Activated T-helper 1 cell treated with anti-CD3 and anti-CD28 coated beads, Interleukin-2, amount 50 U/mL, for 16 hours (primary cell): ENCODE data around the gene OSBPL6.

Source experiments
- DNase-seq, 2 donors: peaks; one replicate each; pipeline ENCODE4 v3.0.0-alpha.2; 2020; ENCODE audit warnings: low read depth in 1 of 2, low spot score in 1 of 2

OSBPL6 gene

DNA sequence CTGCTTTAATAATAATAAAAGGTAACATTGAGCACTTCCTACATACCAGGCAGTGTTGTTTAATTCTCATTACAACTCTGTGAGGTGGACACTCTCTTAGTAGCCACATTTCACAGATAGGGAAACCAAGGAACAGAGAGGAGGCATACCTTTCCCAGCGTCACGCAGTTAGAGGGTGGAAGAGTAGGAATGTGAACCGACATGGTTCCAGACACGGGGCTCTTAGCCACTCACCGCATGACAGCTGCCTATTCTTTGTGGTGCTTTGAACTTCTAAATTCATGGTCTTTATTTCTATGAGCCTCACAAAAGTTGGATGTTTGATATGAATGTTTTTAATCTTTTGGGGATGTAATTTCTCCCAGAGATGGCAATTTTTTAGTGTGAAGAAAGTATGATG is 76.0 kb downstream of the OSBPL6 start:
- DNase-seq = no peak

DNA sequence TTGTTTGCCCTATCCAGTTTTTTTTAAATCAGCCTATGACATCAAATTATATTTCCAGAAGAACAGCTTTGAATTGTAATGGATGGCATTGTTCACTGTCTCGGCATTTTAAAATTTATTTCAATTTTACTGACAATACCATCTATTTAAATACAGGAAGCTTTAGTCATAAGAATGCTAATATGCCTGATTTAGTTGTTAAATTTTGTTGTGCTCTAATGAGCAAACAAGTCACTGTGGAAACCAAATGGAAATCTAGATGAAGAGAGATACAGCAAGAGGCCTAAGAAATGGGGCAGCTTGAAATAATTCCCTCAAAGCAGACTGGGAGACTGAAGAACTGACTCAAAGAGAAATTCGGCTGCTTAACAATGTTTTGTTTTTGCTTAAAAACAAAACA is 76.8 kb downstream of the OSBPL6 start:
- DNase-seq = no peak

DNA sequence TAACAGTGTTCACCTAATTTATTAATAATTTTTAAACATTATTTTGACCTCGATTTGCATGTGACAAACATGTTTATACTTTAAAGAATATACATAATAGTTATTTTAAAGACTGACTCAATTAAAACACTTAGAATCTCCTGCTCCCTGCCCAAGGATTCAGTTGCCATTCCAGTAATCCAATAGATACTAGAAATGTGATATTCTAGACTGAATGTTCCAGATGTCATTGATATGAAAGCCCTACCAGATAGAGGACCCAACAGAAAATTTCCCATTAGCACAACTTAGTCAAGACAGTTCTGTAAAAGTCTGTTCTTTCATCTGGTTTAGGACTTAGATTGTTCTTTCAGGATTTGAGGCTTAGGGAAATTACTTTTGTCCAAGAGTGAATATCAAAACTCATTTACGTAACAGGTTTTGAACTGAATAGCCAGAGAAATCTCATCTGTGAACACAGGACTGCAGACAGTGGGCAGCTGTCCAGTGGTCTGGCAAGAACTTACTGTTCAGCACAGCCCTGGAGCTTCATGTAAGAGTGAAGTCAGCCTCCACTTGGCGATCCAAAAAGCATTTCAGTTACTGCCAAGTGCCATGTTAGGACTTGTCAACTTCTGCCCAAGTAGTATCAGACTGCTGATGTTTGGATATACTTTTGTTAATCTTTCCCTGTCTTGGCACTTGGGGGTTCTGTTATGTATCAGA is 77.5 kb downstream of the OSBPL6 start:
- no peak for DNase-seq

DNA sequence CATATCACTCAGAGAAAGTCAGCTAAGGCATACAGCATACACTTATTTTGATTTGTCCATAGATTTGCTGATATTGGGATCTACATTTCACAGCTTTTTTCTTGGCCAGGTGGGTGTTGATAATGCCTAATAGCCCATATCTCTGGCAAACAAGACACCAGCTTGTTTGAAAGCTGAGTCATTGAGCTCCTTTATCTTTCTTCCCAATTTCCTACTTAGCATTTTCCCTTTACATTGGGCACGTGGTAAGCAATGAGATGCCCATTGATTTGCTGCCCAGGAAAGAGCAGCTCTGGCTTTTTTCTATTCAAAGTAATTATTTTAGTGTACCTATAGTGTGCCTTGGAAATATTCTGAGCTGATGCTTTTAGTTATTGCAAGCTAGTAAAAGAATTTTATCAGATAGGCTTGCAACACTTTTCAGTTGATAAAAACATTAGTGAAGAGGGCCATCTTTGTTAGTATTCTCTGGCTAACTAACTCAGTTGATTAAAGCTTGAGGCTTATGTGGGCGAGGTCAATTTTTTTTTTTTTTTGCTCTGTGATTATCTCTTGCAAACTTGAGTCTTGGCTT is 79.6 kb downstream of the OSBPL6 start:
- DNase-seq = no peak

DNA sequence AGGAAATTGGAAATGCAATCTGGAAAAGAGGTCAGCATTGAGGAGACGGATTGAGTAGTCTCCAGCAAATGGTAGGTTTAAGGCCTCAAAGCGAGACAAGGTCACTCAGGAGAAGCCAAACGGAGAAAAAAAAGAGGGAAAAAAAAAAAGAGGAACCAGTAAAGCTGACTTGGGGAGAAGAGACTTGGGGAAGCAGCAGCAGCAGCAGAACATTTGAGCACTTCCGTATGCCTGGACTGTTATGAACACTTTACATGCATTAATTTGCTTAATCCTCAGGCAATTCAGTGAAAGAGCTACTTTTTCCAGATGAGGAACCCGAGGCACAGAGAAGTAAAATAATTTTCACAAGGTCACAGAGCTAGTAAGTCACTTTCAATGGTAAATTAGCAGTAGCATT is 81.3 kb downstream of the OSBPL6 start:
- no peak for DNase-seq

DNA sequence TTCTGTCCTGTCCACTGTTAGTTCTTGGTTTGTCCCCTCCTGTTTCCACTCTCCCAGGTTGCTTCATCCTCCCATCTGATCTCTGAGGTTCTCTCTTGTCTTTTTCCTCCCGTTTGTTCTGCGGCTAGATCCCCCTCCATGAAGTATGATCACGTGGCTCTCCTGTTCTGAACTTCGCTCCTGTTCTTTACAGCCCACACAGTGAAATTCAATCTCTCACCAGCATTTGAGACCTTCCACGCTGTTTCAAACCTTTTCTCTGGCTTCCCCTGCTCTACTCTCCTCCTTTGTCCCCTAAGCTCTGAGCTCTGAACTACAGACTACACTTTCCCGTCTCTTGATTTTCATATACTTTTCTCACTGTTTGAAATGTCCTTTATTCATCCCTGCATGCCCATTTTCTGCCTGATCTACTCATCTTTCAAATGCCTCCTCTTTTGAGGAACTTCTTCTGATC is 83.5 kb downstream of the OSBPL6 start:
- DNase-seq = no peak

DNA sequence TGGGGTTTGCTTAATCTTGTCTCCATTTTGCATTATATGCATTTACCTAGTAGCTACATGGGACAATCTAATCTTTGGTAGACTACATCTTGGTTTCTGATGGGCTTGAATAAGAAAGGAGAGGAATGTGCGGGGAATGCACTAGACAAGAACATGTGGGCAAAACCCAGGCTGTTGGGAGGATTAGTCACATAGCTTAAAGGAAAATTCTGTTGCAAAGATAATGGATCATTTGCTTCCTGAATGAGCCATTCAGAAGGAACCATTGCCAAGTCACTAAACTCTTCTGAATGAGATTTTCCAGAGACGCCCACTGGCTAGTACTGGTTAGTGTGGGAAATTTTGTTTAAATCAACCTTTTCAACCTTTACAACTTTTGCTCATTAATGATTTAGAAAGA is 84.8 kb downstream of the OSBPL6 start:
- DNase-seq = no peak

DNA sequence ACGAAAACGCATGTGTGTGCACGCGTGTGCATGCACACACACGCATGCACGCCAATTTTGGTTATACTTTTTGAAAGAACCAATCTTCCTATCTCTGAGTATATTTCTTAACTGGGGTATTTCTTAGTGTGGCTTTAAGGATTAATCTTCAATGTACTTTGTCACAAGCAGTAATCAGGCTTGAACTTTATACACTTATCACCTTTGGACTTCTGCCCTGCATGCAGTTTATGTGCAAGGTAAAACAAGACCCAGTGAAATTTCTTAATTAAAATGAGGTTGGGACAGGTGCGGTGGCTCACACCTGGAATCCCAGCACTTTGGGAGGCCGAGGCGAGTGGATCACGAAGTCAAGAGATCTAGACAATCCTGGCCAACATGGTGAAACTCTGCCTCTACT is 85.3 kb downstream of the OSBPL6 start:
- DNase-seq = no peak

DNA sequence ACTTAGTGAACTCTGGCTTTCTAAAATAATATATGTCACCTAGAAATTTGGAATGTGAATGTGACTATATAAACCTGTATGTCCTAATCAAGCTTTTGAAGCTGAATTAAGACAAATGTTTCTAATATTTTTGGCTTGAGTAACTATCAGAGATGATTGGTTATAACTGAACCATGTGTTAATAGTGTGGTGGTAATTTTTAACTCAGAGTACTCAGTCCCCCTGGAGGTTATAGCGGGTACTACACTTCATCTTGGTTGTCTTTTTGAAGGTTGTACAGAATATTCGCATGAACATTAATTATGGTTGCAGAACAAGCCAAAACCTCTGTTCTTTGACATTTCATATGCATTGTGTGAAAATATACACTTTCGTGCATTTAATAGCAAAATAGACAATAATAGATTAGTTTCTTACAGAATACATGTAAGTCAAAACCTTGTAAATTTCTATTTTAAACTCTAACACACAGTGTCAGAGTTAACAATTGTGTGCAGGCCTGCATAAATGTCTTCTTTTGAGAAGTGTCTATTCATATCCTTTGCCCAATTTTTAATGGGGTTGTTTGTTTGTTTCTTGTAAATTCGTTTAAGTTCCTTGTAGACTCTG is 86.0 kb downstream of the OSBPL6 start:
- no peak for DNase-seq

DNA sequence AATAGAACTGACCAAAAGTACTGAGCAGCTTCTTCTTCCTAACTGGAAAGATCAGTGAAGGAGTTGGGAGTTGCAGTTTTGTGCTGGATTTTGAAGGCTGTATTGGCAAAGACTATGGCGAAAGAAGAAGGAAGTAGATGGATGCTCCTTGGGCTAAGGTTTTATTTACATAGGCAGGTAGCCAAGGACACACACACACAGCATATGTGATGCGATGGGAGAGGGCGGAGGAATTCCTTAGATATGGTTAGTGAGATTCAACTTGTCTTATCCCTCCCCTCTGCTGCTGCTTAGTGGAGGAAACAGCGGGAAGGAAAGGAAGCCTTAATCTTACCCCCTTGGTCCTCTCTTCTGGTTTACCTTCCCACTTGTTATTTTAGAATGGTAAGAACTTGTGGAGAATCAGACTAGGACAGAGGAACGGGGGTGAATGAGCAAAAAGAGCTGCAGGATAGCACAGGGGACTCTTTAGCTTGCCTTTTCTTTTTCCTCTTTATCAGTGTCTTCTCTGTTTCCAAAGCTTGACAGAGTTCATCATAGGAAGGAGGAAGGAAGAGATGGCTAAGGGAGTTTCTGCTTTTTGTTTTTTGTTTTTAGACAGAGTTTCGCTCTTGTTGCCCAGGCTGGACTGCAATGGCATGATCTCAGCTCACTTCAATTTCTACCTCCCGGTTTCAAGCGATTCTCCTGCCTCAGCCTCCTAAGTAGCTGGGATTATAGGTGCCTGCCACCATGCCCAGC is 87.9 kb downstream of the OSBPL6 start:
- no peak for DNase-seq

DNA sequence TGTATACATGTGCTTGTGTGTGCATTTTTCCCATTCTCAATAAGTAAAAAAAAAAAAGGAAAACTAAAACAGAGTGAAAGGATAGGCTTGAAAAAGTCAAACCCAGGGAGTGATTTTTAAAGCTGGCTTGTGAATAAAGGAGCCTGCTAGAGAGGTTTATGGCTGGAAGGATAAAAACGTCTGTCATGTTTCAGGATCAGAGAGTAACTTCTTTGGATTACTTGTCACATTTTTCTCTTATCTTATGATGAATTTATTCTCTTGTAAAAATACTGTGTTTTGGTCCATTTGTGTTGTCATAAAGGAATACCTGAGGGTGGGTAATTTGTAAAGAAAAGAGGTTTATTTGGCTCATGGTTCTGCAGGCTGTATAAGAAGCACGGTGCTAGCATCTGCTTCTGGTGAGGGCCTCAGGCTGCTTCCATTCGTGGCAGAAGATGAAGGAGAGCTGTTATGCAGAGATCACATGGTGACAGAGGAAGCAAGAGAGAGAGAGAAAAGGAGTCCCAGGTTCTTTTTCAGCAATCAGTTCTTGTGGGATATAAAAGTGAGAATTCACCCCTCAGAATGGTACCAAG is 89.1 kb downstream of the OSBPL6 start:
- DNase-seq = no peak

DNA sequence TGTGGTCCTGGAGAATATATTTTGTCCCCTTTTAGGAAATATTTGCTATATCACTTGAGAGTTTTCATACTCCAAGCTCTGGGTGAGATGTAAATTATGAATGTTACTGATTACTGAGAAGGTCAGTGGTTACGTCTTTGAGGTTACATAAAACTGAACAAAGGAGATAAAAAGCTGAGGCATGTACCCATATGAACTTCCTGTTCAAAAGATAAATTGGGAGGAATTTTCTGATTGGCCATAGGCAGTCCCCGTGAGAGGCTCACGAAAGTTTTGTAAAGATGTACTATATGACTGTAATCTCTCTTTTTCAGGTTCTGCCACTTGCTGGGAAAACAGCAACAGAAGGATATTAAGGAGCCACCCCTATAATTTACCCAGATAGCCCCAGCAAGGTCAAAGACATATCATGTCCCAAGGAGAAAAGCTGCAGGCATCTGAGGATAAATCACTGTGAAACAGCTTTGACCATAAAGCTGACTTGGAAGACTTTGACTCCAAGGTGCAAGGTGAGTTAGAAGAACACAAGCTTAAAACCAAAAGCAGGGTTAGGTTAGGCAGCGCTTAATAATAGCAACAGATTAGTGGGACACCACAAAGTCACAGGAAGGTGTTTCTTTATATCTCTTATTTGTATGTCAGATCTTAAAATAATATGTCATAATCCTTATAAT is 90.4 kb downstream of the OSBPL6 start:
- DNase-seq = no peak

DNA sequence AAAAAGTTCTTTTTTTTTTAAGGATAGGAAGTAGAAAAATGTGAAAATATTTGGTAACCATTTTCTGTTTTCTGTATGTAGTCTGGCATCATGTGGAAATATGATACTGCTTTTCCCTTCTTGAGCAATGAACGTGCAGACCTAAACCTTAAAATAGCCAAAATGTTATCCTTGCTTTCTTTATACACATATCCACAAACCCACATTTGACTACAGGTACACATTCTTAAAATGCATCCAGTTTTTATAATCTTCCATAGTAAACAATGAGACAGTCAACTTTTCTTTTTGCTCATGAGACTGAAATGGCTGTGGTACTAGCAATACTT is 90.9 kb downstream of the OSBPL6 start:
- no peak for DNase-seq

DNA sequence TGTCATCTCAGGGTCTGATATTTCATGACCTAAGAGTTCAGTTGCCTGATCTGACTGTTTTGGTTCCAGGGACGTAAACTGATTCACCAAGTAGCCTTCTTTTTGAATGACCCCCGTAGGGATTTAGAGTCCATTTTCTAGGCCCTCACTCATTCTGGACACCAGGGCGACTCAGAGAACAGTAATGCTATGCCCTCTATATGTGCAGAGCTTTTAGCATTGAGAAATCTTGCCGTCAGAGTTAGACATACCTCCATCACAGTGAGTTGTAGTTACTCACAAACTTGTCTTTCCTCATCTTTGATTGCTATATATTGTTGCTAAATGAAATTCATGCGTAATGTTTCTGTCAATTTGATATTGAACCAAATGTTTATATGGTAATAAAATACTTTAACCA is 92.3 kb downstream of the OSBPL6 start:
- DNase-seq = no peak

DNA sequence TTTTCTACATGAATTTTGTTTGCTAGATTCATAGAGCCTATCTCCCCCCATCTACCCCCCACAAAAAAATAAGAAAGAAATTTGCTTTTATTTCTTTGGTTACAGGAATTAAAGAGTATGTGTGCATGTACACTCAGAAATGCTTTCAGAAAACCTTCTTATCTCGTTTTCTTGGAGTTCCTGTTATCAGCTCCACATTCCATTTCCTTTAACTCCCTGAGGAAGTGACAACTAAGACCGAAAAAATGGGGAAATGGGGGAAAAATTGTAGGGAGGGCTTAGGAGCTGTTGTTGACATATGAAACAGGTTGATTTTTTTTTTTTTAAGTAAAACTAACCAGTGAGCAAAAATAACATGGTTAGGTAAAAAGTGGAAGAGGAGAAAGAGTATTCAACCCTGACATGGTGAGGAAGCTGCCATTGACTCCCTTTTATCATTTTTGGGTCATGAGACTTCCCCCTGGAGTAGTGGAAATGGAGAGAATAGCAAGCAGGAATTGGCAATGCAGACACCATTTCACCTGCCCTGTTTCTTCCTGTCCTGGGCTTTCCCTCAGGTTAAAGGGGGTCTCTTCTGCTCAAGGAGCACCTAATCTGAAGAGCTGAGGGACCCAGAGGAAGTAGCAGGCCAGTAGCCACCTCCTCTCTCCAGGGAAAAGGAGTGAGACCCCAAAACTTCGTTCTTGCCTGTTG is 93.5 kb downstream of the OSBPL6 start:
- DNase-seq = no peak

DNA sequence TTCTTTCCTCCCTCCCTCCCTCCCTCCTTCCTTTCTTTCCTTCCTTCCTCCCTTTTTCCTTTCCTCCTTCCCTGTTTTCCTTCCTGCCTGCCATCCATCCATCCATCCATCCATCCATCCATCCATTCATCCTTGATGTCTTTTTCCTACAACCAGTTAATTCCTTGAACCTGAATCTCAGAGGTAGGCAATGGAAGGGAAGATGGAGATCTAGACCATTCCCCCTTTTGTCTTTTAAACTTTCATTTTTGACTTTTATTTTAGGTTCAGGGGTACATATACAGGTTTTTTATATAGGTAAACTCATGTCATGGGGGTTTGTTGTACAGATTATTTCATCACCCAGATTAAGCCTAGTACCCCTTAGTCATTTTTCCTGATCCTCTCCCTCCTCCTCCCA is 97.4 kb downstream of the OSBPL6 start:
- DNase-seq = no peak

DNA sequence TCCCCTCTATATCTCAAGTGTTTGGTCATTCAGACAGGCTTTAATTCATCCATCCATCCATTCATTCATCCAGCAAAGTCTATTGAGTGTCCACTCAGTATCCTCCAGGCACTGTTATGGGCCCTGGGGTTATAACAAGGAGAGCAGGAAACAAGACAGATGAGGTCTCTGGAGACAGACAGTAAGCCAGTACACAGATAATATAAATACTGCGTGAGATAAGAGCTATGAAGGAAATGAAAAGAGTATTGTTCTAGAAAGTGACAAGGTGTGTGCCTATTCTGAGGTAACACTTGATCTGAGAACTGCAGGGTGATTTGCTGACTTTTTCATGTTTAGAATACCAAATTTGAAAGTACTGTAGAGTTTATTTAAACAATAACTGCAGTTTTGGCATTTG is 98.3 kb downstream of the OSBPL6 start:
- DNase-seq = no peak

DNA sequence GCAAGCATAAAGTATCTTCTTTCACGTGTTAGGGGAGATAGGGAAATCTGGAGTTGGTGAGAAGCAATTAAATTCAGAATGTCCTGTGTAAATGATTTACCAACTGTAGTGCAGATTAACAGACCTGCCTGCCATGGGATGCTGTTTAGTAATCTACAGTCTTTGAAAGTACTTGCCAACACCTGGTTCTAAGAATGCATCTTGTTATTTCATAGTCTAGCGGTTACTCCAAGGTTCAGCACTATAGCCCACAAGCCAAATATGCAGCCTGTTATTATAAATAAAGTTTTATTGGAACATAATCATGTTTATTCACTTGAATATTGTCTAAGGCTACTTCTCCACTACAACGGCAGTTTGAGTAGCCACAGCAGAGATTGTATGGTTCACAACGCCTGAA is 100.8 kb downstream of the OSBPL6 start:
- DNase-seq = no peak

DNA sequence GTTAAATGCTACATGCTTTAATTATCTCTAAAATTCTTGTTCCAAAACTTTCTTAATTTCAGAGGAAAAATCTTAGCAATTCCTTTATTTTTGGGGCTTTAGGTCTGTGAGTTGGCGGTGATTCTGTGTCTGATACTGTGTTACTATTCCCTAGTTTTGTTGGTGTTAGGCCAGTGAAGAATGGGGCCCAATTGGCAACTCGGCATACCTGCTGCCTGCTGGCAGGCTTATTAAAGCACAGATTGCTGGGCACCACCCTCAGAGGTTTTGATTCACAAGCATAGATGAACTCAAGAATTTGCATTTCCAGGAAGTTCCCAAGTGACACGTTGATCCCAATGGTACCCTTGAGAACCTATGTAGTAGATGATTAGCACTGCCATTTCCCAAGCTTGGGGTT is 101.6 kb downstream of the OSBPL6 start:
- DNase-seq = no peak

DNA sequence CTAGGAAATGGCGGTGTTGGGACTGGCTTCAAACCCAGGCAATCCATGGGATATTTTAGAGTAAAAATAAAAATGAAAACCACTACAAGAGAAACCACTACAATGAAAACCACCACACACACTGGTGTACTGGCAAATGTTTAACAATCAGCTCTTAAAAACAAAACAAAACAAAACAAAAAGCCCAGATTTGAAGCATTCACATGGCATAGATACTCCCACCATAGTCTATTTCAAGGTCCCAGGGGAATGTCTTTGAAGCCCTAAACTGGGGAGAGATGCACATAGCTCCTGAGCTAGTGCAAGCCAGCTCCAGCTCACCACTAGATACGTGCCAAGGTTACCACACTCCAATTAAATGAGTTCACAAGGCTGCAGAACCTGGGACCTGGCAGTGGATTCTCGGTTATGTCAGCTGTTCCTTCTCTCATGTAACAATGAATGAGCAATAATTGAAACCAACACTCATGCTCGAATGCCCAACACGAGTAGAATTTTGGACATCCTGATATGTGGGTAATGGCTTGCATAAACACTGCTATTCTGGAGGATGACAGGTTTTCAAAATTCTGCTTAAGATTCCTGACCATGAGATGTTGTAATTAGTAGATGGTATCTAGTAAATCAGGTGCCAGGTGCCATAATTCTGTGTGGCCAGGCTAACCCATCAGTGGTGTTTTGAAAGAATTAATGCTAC is 102.2 kb downstream of the OSBPL6 start:
- DNase-seq = no peak
